Stomach (tissue), 9 donors: ENCODE results near the gene GRIK2. TPM values are rescaled to one million over a fixed set of nuclear protein-coding genes. Genes with fewer than 3 reads are reported as not detected.
A peak's percentile ranks its signal among the peaks of the same experiment; 100 is the strongest.

ENCODE experiments used
- DNase-seq, 2 donors: peaks; one replicate each; pipeline versions ENCODE4 v3.0.0 to v3.0.0-alpha.2; 2013 to 2019
- H3K27ac ChIP-seq, 5 donors: fragments of 200-600 bp in 4 of 5; sonication (generic) in 4 of 5; one replicate each; pipeline ENCODE4 v1.5.1; 2013 to 2019; ENCODE audit warnings: mild to moderate bottlenecking in 1 of 5, moderate library complexity in 1 of 5
- H3K27me3 ChIP-seq, 3 donors: fragments of 200-600 bp; sonication (generic); one replicate each; pipeline ENCODE4 v1.5.1; 2017 to 2019; ENCODE audit warnings: mixed run types in 1 of 3
- H3K36me3 ChIP-seq, 4 donors: fragments of 200-600 bp; sonication (generic); 1 replicate in 3 of 4; 2 replicates in 1 of 4; pipeline ENCODE4 v1.5.1; 2016 to 2019
- H3K4me1 ChIP-seq, 4 donors: fragments of 200-600 bp; sonication (generic); one replicate each; pipeline ENCODE4 v1.5.1; 2016 to 2019
- H3K4me3 ChIP-seq, 4 donors: fragments of 200-600 bp; sonication (generic) in 3 of 4; one replicate each; pipeline ENCODE4 v1.5.1; 2016 to 2019; ENCODE audit warnings: mild to moderate bottlenecking in 1 of 4
- H3K9me3 ChIP-seq, 4 donors: fragments of 200-600 bp; sonication (generic); one replicate each; pipeline ENCODE4 v1.5.1; 2016 to 2019
- EP300 ChIP-seq: sonication (generic); formaldehyde crosslinking; IDR thresholded peaks from one replicate; pipeline ENCODE4 v1.6.1; 2017; ENCODE audit warnings: antibody characterized with exemption
- POLR2A ChIP-seq, 4 donors: fragments of 450-650 bp; IDR thresholded peaks; one replicate each; pipeline ENCODE4 v1.6.1; 2016; ENCODE audit warnings: antibody characterized with exemption in 4 of 4, control low read depth in 2 of 4, mild to moderate bottlenecking in 1 of 4, moderate library complexity in 1 of 4
- POLR2AphosphoS5 ChIP-seq, 3 donors: sonication (generic); formaldehyde crosslinking; IDR thresholded peaks; one replicate each; pipeline ENCODE4 v1.6.1; 2016; ENCODE audit warnings: antibody characterized with exemption in 3 of 3
- WGBS, 5 donors: extraction: QIAGEN DNeasy Blood & Tissue Kit in 3 of 5; methylation state at CpG; one replicate each; pipeline versions ENCODE4 v1.1.5 to v1.1.7; 2013 to 2018; 5-methylcytosine and 5-hydroxymethylcytosine counted together
- intact Hi-C: fragments of 100-400 bp; cut with DNase I; formaldehyde crosslinking; loops from one replicate; pipeline ENCODE4 v1.15.1; 2023; ENCODE audit warnings: low total_unique reads
- polyA plus RNA-seq, 3 donors: library from polyadenylated mRNA; stranded (reverse); fragments of 200-250 nt; gene quantifications; one replicate each; pipeline ENCODE4 v1.2.3, GENCODE V29; 2013
- total RNA-seq, 5 donors: library from RNA; depleted of rRNA; stranded (reverse); fragments of >200 nt; gene quantifications; one replicate each; pipeline versions ENCODE4 v1.1.0 to v1.2.3, GENCODE V29; 2014 to 2016
- TF ChIP-seq, protein P1 (sequence below), 7 experiments: fragments of 450-650 bp in 4 of 7; fragments of 200-600 bp in 3 of 7; sonication (generic) in 3 of 7; IDR thresholded peaks; one replicate each; pipeline ENCODE4 v1.5.1; 2016 to 2019; ENCODE audit warnings: antibody characterized with exemption in 7 of 7, control low read depth in 2 of 7, mild to moderate bottlenecking in 1 of 7
- donor health status: healthy with polysubstance abuse.
- donor health status: Bipolar disorder and iron deficiency.
- donor health status: healthy.

GRIK2 gene
- total and polyA plus RNA-seq, 8 donors, result 0.06 to 7.7 (median 0.50) TPM; not detected in 3

- H3K4me1 ChIP-seq, result no peaks in the 10 kb centered on the region
- DNase-seq, result peak in 1 of 2 donors; percentile 1
- TF ChIP-seq EP300 (no peak), POLR2AphosphoS5 (IDR thresholded peaks at IDR 0.05) (no peak), POLR2A (IDR thresholded peaks at IDR 0.05) (no peak)
- TF ChIP-seq, protein P1, sequence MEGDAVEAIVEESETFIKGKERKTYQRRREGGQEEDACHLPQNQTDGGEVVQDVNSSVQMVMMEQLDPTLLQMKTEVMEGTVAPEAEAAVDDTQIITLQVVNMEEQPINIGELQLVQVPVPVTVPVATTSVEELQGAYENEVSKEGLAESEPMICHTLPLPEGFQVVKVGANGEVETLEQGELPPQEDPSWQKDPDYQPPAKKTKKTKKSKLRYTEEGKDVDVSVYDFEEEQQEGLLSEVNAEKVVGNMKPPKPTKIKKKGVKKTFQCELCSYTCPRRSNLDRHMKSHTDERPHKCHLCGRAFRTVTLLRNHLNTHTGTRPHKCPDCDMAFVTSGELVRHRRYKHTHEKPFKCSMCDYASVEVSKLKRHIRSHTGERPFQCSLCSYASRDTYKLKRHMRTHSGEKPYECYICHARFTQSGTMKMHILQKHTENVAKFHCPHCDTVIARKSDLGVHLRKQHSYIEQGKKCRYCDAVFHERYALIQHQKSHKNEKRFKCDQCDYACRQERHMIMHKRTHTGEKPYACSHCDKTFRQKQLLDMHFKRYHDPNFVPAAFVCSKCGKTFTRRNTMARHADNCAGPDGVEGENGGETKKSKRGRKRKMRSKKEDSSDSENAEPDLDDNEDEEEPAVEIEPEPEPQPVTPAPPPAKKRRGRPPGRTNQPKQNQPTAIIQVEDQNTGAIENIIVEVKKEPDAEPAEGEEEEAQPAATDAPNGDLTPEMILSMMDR (IDR thresholded peaks at IDR 0.05), result no peak
- no peak overlapping the region for H3K4me3 ChIP-seq
- H3K27me3 ChIP-seq, result no peaks in the 10 kb centered on the region
- H3K27ac ChIP-seq, result no peak overlapping the region
- no peaks in the 10 kb centered on the region for H3K9me3 ChIP-seq
- intact Hi-C loops, result no loop called here
- no peaks in the 10 kb centered on the region for H3K36me3 ChIP-seq
Measured at GRCh38 chr6:101980924-101981323, 587.4 kb downstream of the GRIK2 start.

DNA sequence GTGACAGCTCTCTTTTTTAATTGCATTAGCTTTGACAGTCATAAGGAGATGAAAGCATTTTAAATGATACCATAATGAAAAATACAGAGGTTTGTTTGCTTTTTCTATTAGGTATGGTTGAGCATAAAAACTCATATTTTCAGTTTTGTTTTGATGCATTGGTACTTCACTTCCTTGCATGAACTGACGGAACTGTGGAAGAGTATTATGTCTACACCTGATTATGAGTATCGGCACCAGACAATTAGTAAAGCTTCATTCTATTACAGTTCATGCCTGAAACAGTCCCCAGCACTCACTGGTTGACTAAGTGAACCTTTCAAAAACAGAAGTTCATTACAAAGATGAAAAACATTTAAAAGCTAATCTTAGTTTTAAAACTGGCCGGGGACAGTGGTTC lies 593.0 kb downstream of the GRIK2 start:
- 83 to 90% (median 88%) methylated on average over 3 of the region's 3 CpGs for WGBS, 5 donors
- Histone ChIP-seq H3K4me3 (no peak overlapping the region), H3K27me3 (no peaks in the 10 kb centered on the region), H3K9me3 (no peaks in the 10 kb centered on the region), H3K4me1 (no peaks in the 10 kb centered on the region), H3K27ac (no peak overlapping the region), H3K36me3 (no peaks in the 10 kb centered on the region)
- intact Hi-C loops, result no loop called here
- DNase-seq, result no peak
- TF ChIP-seq POLR2A (IDR thresholded peaks at IDR 0.05) (no peak), EP300 (no peak), POLR2AphosphoS5 (IDR thresholded peaks at IDR 0.05) (no peak)
- TF ChIP-seq, protein P1 (IDR thresholded peaks at IDR 0.05), result no peak

- no peaks in the 10 kb centered on the region for H3K4me1 ChIP-seq
- H3K27ac ChIP-seq, result no peak overlapping the region
- 36 to 47% (median 43%) methylated on average over 5 of the region's 5 CpGs for WGBS, 5 donors
- H3K27me3 ChIP-seq, result no peaks in the 10 kb centered on the region
- H3K36me3 ChIP-seq, result no peaks in the 10 kb centered on the region
- DNase-seq, result no peak
- H3K9me3 ChIP-seq, result no peaks in the 10 kb centered on the region
- H3K4me3 ChIP-seq, result no peak overlapping the region
- TF ChIP-seq POLR2AphosphoS5 (IDR thresholded peaks at IDR 0.05), result no peak
- TF ChIP-seq POLR2A (IDR thresholded peaks at IDR 0.05), result no peak
- TF ChIP-seq, protein P1 (IDR thresholded peaks at IDR 0.05), result no peak
- intact Hi-C loops, result no loop called here
Measured at GRCh38 chr6:101992286-101992685, 598.8 kb downstream of the GRIK2 start.

DNA sequence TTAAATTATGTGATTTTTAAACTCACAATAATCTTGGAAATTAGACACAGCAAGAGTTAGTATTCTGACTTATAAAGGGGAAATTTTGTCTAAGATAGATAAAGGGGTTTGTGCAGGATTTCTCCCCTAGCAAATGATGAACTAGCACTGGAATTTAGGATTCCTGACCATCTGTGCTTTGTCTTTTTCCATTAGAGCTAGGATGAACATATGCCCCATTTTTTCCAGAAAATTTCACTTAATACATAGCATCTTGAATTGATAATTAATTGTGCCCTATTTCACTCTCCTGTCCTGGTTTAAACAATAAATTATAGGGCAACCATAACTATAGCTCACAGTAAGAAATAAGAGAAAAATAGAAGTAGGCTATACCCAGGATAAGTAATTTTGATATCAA lies 601.0 kb downstream of the GRIK2 start:
- H3K4me1 ChIP-seq, result no peaks in the 10 kb centered on the region
- no peaks in the 10 kb centered on the region for H3K9me3 ChIP-seq
- H3K27me3 ChIP-seq, result no peaks in the 10 kb centered on the region
- DNase-seq, result no peak
- H3K36me3 ChIP-seq, result no peaks in the 10 kb centered on the region
- no peak overlapping the region for H3K27ac ChIP-seq
- TF ChIP-seq POLR2A (IDR thresholded peaks at IDR 0.05) (no peak), EP300 (no peak), POLR2AphosphoS5 (IDR thresholded peaks at IDR 0.05) (no peak)
- TF ChIP-seq, protein P1 (IDR thresholded peaks at IDR 0.05), result no peak
- no peak overlapping the region for H3K4me3 ChIP-seq
- intact Hi-C loops, result no loop called here
